ENCODE results near the gene PROM2. TPM values are rescaled to one million over a fixed set of nuclear protein-coding genes. Genes with fewer than 3 reads are reported as not detected.

Gene PROM2
- total and polyA plus RNA-seq, 10 of the 15 experiments (the other 5 are each of a cell fraction or from before 2014, with no cell fraction given): 0.01 to 0.04 TPM; not detected in 8

GRCh38 chr2:95333056-95333455 is 58.8 kb downstream of the PROM2 start:
- DNase-seq (ENCODE audit: low read depth, low spot score) (no peak), ATAC-seq (no peak), FAIRE-seq (no peak)
- TF ChIP-seq RAD21 (IDR thresholded peaks at IDR 0.05; ENCODE audit: insufficient read depth, low read depth, low read length) (no peak), POLR2A (IDR thresholded peaks at IDR 0.05; ENCODE audit: low read depth, low read length) (no peak), CHD1 (IDR thresholded peaks at IDR 0.05; ENCODE audit: low read depth, low read length) (no peak), SMC3 (IDR thresholded peaks at IDR 0.05; ENCODE audit: borderline replicate concordance, low read length) (no peak), STAT1 (conservative IDR thresholded peaks at IDR 0.05) (no peak), MYB (IDR thresholded peaks at IDR 0.05; ENCODE audit: borderline replicate concordance, low read depth, low read length) (no peak), NR2C2 (IDR thresholded peaks at IDR 0.05; ENCODE audit: borderline replicate concordance, control insufficient read depth, insufficient read length, low read depth) (no peak), ZNF217 (IDR thresholded peaks at IDR 0.05) (no peak), TAF1 (IDR thresholded peaks at IDR 0.05; ENCODE audit: borderline replicate concordance, low read depth, low read length) (no peak), ZNF274 (IDR thresholded peaks at IDR 0.05; ENCODE audit: insufficient read depth, insufficient read length) (no peak), RBBP5 (conservative IDR thresholded peaks at IDR 0.05) (no peak)
- TF ChIP-seq, protein P1, sequence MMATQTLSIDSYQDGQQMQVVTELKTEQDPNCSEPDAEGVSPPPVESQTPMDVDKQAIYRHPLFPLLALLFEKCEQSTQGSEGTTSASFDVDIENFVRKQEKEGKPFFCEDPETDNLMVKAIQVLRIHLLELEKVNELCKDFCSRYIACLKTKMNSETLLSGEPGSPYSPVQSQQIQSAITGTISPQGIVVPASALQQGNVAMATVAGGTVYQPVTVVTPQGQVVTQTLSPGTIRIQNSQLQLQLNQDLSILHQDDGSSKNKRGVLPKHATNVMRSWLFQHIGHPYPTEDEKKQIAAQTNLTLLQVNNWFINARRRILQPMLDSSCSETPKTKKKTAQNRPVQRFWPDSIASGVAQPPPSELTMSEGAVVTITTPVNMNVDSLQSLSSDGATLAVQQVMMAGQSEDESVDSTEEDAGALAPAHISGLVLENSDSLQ (IDR thresholded peaks at IDR 0.05): no peak
- no peaks in the 10 kb centered on the region for H3K4me1 ChIP-seq (ENCODE audit: control insufficient read depth, insufficient read depth, low read length)
- in situ Hi-C loops (cut with MboI) (no loop called here), intact Hi-C loops (cut with micrococcal nuclease; ENCODE audit: unreplicated experiment) (no loop called here)
- ChIA-PET RAD21 (ENCODE audit: unreplicated experiment) (interaction anchor here (0.6 kb wide), 1 partner anchor 101 kb away, joined by 3 read pairs; no protein-coding TSS in a partner anchor), POLR2A (no interaction called here), CTCF (no interaction called here), SMC1A (ENCODE audit: uncharacterized antibody, unreplicated experiment) (interaction anchor here (0.6 kb wide), 1 partner anchor 278 kb away, joined by 3 read pairs; no protein-coding TSS in a partner anchor)
- no peaks in the 10 kb centered on the region for H3K79me2 ChIP-seq (ENCODE audit: control insufficient read depth, insufficient read depth, low read length)
- H3K27me3 ChIP-seq (replicated peaks in 1 of 2; ENCODE audit: control insufficient read depth in 2 of 2, insufficient read depth in 2 of 2, low read length in 1 of 2): no peaks in the 10 kb centered on the region; a peak in 1 of 4 replicates
- BruUV-seq (replicated peaks): no TSS peak
- no peaks in the 10 kb centered on the region for H3K36me3 ChIP-seq (ENCODE audit: control insufficient read depth in 2 of 2, insufficient read depth in 2 of 2, low read length in 1 of 2)
- no peak overlapping the region for H2AFZ ChIP-seq (ENCODE audit: control insufficient read depth, low read depth, low read length)
- H4K20me1 ChIP-seq (ENCODE audit: control insufficient read depth, insufficient read depth): no peaks in the 10 kb centered on the region
- H3K9ac ChIP-seq (ENCODE audit: control insufficient read depth, insufficient read depth, low read length): no peak overlapping the region
- no peak overlapping the region for H3K27ac ChIP-seq (ENCODE audit: control insufficient read depth, insufficient read depth)
- 12% methylated on average over 7 of the region's 7 CpGs for WGBS (ENCODE audit: insufficient coverage, insufficient replicate concordance, low lambda C conversion rate, missing lambda C conversion rate)
- no peak overlapping the region for H3K4me2 ChIP-seq (ENCODE audit: control insufficient read depth, insufficient read depth)
- no peak overlapping the region for H3K4me3 ChIP-seq
- no peaks in the 10 kb centered on the region for H3K9me3 ChIP-seq (replicated peaks; ENCODE audit: control insufficient read depth, insufficient read depth, low read length)
